OCI-LY7 (cell line): Measurements from ENCODE around the gene BACE1. TPM values are rescaled to one million over a fixed set of nuclear protein-coding genes. Genes with fewer than 3 reads are reported as not detected.

Experiments used
- BruUV-seq: library from RNA; stranded (reverse); fragments of 400-500 nt; replicated peaks from 2 replicates; lab custom pipeline; 2021; lab: Mats Ljungman, UMichigan
- CTCF ChIA-PET: fragments of 300-600 bp; sonication (Branson Sonifier 250); formaldehyde crosslinking; loops from one replicate; lab custom pipeline; 2022; ENCODE audit warnings: antibody characterized with exemption; ENCODE audit not compliant: unreplicated experiment; lab: Charles Lee
- POLR2A ChIA-PET: fragments of 300-600 bp; sonication (Branson Sonifier 250); formaldehyde crosslinking; loops from one replicate; lab custom pipeline; 2022; ENCODE audit warnings: antibody characterized with exemption; lab: Charles Lee
- DNase-seq: peaks from one replicate; pipeline ENCODE4 v3.0.0-alpha.2; 2015; ENCODE audit warnings: low spot score
- H2AFZ ChIP-seq: fragments of 200-600 bp; sonication (generic), shearing (Covaris generic); 2 replicates; pipeline ENCODE4 v1.6.1; 2014; ENCODE audit warnings: mild to moderate bottlenecking, antibody characterized with exemption, low read length, moderate library complexity
- H3K27ac ChIP-seq: fragments of 200-600 bp; sonication (generic); 2 replicates; pipeline ENCODE4 v1.5.1; 2014; ENCODE audit warnings: mixed run types, low read depth, mild to moderate bottlenecking, moderate library complexity, low read length, inconsistent platforms; ENCODE audit not compliant: poor library complexity, severe bottlenecking
- H3K36me3 ChIP-seq: fragments of 200-600 bp; sonication (generic); 2 replicates; pipeline ENCODE4 v1.6.1; 2014; ENCODE audit warnings: mild to moderate bottlenecking, antibody characterized with exemption, low read length, moderate library complexity, mixed read lengths; ENCODE audit not compliant: insufficient read depth
- H3K4me1 ChIP-seq: fragments of 200-600 bp; sonication (generic); 2 replicates; pipeline ENCODE4 v1.5.1; 2014; ENCODE audit warnings: mild to moderate bottlenecking, low read length; ENCODE audit not compliant: insufficient read depth, poor library complexity, severe bottlenecking
- H3K4me2 ChIP-seq: fragments of 200-600 bp; sonication (generic); 2 replicates; pipeline ENCODE4 v1.6.1; 2014; ENCODE audit warnings: mild to moderate bottlenecking, low read length
- H3K4me3 ChIP-seq: fragments of 200-600 bp; sonication (generic); 2 replicates; pipeline ENCODE4 v1.5.1; 2014; ENCODE audit warnings: mild to moderate bottlenecking, low read depth, low read length; ENCODE audit not compliant: poor library complexity, severe bottlenecking
- H3K79me2 ChIP-seq: fragments of 200-600 bp; sonication (generic); 2 replicates; pipeline ENCODE4 v1.6.1; 2016; ENCODE audit warnings: low read depth, mild to moderate bottlenecking, low read length, moderate library complexity, mixed read lengths; ENCODE audit not compliant: insufficient read depth
- H3K9me2 ChIP-seq: fragments of 200-600 bp; sonication (generic); 2 replicates; pipeline ENCODE4 v1.6.1; 2016; ENCODE audit warnings: mild to moderate bottlenecking, low read length, mixed read lengths; ENCODE audit not compliant: insufficient read depth
- H3K9me3 ChIP-seq: fragments of 200-600 bp; sonication (generic); 2 replicates; pipeline ENCODE4 v1.6.1; 2014; ENCODE audit warnings: mild to moderate bottlenecking, mixed run types, low read length, mixed read lengths
- H4K20me1 ChIP-seq: fragments of 200-600 bp; sonication (generic); 2 replicates; pipeline ENCODE4 v1.6.1; 2014; ENCODE audit warnings: mild to moderate bottlenecking, antibody characterized with exemption, low read length, moderate library complexity, mixed read lengths; ENCODE audit not compliant: insufficient read depth
- CTCF ChIP-seq: fragments of 200-600 bp; sonication (generic); conservative IDR thresholded peaks from 2 replicates; pipeline ENCODE4 v1.5.1; 2014; ENCODE audit warnings: mild to moderate bottlenecking, antibody characterized with exemption, low read length, moderate library complexity, mixed read lengths
- EZH2phosphoT487 ChIP-seq: fragments of 200-600 bp; sonication (generic); IDR thresholded peaks from 2 replicates; pipeline ENCODE4 v1.6.1; 2018; ENCODE audit warnings: low read depth, borderline replicate concordance, mild to moderate bottlenecking, mixed run types, antibody characterized with exemption, low read length, moderate library complexity, mixed read lengths
- intact Hi-C: fragments of 100-400 bp; cut with micrococcal nuclease; formaldehyde crosslinking; loops from one replicate; pipeline ENCODE4 v1.10.0; 2022; ENCODE audit not compliant: unreplicated experiment
- total RNA-seq, 2 experiments: library from RNA; depleted of rRNA in 1 of 2; stranded (reverse); fragments of >200 nt in 1 of 2; shearing (Covaris generic) in 1 of 2; gene quantifications; 2 replicates each; pipeline ENCODE4 v1.2.3, GENCODE V29; 2014 to 2022

Gene BACE1
- total RNA-seq, 2 experiments from 2014 or later = not detected

- no peak overlapping the region for H3K4me2 ChIP-seq
- H3K9me2 ChIP-seq = no peaks in the 10 kb centered on the region
- ChIA-PET POLR2A (no interaction called here), CTCF (no interaction called here)
- no peaks in the 10 kb centered on the region for H4K20me1 ChIP-seq
- H3K79me2 ChIP-seq = no peaks in the 10 kb centered on the region
- intact Hi-C loops = no loop called here
- no peaks in the 10 kb centered on the region for H3K4me1 ChIP-seq
- no peaks in the 10 kb centered on the region for H3K9me3 ChIP-seq
- H3K4me3 ChIP-seq = no peak overlapping the region
- no TSS peak for BruUV-seq
- H3K27ac ChIP-seq = no peak overlapping the region
- peaks cover 49% of the 10 kb centered on the region for H3K36me3 ChIP-seq
- DNase-seq = no peak
- TF ChIP-seq CTCF (no peak), EZH2phosphoT487 (no peak)
- no peak overlapping the region for H2AFZ ChIP-seq
Measured at GRCh38 chr11:117286588-117286987, 29.5 kb downstream of the BACE1 start.

GRCh38 chr11:117284053-117284452 lies 32.0 kb downstream of the BACE1 start:
- Histone ChIP-seq H3K4me2 (no peak overlapping the region), H3K9me2 (no peaks in the 10 kb centered on the region), H3K36me3 (peaks cover 59% of the 10 kb centered on the region), H3K79me2 (no peaks in the 10 kb centered on the region), H3K9me3 (no peaks in the 10 kb centered on the region), H3K27ac (no peak overlapping the region), H3K4me1 (no peaks in the 10 kb centered on the region), H2AFZ (no peak overlapping the region), H3K4me3 (no peak overlapping the region), H4K20me1 (no peaks in the 10 kb centered on the region)
- ChIA-PET CTCF (interaction anchor here (0.6 kb wide), 1 partner anchor 43 kb away, joined by 3 read pairs; no protein-coding TSS in a partner anchor), POLR2A (interaction anchor here (0.6 to 1.1 kb wide), 2 partner anchors 23 to 568 kb away, joined by 3 to 4 read pairs; no protein-coding TSS in a partner anchor)
- no peak for DNase-seq
- intact Hi-C loops = no loop called here
- TF ChIP-seq CTCF (no peak), EZH2phosphoT487 (no peak)
- BruUV-seq = no TSS peak

- Histone ChIP-seq H3K79me2 (no peaks in the 10 kb centered on the region), H3K27ac (no peak overlapping the region), H3K9me2 (no peaks in the 10 kb centered on the region), H3K36me3 (peaks cover 59% of the 10 kb centered on the region), H2AFZ (no peak overlapping the region), H3K4me3 (no peak overlapping the region), H3K4me1 (no peaks in the 10 kb centered on the region), H4K20me1 (no peaks in the 10 kb centered on the region), H3K9me3 (no peaks in the 10 kb centered on the region), H3K4me2 (no peak overlapping the region)
- intact Hi-C loops = no loop called here
- DNase-seq = no peak
- POLR2A ChIA-PET = interaction anchor here (0.6 to 0.8 kb wide), 2 partner anchors 59 to 205 kb away, joined by 3 read pairs; no protein-coding TSS in a partner anchor
- CTCF ChIA-PET = no interaction called here
- TF ChIP-seq CTCF (no peak), EZH2phosphoT487 (no peak)
- no TSS peak for BruUV-seq
Measured at GRCh38 chr11:117282956-117283355, 33.1 kb downstream of the BACE1 start.
